ENCODE data around the gene NOC2L.

DNA sequence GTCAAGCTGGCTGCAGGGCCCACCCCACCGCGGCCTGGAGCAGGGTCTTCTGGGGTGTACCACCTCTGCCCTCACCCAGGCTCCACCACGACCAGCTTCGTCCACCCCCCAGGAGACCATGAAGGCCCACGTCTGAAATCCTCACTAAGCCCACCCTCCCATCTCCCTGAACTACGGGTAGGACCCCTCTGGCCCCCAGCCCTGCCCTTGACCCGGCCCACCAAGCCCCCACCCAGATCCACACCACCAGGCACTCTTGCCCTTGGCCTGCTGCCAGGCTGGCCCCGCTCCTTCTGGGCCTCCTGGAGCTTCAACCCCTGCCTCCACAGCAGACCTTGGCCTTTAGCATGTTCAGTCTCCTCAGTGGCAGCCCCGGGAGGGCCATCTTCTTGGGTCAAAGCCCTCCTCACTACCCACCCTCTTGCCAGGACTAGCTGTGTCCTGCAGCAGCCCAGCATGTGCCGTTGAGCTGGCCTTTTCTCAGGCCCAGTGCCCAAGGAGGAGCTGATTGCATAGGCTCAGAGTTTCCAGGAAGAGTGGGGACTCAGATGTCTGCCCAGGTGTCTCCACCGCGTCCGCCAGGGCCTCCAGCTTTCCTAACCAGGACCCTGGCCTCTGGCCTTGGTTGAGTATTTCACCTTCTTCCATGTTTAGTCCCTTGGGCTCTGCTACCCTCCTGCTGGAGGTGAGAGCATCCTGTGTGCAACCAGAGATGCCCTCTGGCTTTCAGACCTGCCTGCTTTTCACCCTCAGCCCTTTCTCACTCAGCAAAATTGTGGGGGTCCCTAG is 53.1 kb downstream of the NOC2L start:
- TF ChIP-seq, protein P1, sequence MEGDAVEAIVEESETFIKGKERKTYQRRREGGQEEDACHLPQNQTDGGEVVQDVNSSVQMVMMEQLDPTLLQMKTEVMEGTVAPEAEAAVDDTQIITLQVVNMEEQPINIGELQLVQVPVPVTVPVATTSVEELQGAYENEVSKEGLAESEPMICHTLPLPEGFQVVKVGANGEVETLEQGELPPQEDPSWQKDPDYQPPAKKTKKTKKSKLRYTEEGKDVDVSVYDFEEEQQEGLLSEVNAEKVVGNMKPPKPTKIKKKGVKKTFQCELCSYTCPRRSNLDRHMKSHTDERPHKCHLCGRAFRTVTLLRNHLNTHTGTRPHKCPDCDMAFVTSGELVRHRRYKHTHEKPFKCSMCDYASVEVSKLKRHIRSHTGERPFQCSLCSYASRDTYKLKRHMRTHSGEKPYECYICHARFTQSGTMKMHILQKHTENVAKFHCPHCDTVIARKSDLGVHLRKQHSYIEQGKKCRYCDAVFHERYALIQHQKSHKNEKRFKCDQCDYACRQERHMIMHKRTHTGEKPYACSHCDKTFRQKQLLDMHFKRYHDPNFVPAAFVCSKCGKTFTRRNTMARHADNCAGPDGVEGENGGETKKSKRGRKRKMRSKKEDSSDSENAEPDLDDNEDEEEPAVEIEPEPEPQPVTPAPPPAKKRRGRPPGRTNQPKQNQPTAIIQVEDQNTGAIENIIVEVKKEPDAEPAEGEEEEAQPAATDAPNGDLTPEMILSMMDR (IDR thresholded peaks at IDR 0.05), result no peak
- TF ChIP-seq POLR2A (IDR thresholded peaks at IDR 0.05), result no peak
